NCI-H2196 treated with DMSO at 0.1 percent for 48 hours (cell line): ENCODE measurements around the gene PLAAT1.

Experiments used
- DNase-seq: peaks from one replicate; lab custom pipeline; 2025; ENCODE audit not compliant: unreplicated experiment; lab: John Stamatoyannopoulos, UW

The PLAAT1 gene

GRCh38 chr3:193250492-193250891, 9.5 kb downstream of the PLAAT1 start:
- DNase-seq = no peak

GRCh38 chr3:193253986-193254660, 13.1 kb downstream of the PLAAT1 start:
- no peak for DNase-seq

- DNase-seq = no peak
Observed at GRCh38 chr3:193261970-193262369, 20.9 kb downstream of the PLAAT1 start.

GRCh38 chr3:193262707-193263106, 21.7 kb downstream of the PLAAT1 start:
- DNase-seq = no peak

GRCh38 chr3:193269343-193270028, 28.5 kb downstream of the PLAAT1 start:
- DNase-seq = no peak

- peak; percentile 15 for DNase-seq
Observed at GRCh38 chr3:193270451-193270850, 29.4 kb downstream of the PLAAT1 start.

- DNase-seq = peak; percentile 81
Observed at GRCh38 chr3:193271101-193271840, 30.2 kb downstream of the PLAAT1 start.

- no peak for DNase-seq
Observed at GRCh38 chr3:193292386-193292785, 51.4 kb downstream of the PLAAT1 start.

- DNase-seq = no peak
Observed at GRCh38 chr3:193295985-193296384, 55.0 kb downstream of the PLAAT1 start.

- no peak for DNase-seq
Observed at GRCh38 chr3:193297421-193297820, 56.4 kb downstream of the PLAAT1 start.

GRCh38 chr3:193301433-193301832, 60.4 kb downstream of the PLAAT1 start:
- DNase-seq = no peak

- DNase-seq = no peak
Observed at GRCh38 chr3:193305356-193305755, 64.3 kb downstream of the PLAAT1 start.

GRCh38 chr3:193310914-193311723, 70.1 kb downstream of the PLAAT1 start:
- DNase-seq = no peak

GRCh38 chr3:193313061-193313958, 72.3 kb downstream of the PLAAT1 start:
- no peak for DNase-seq

- no peak for DNase-seq
Observed at GRCh38 chr3:193314161-193314560, 73.1 kb downstream of the PLAAT1 start.

GRCh38 chr3:193317682-193318300, 76.8 kb downstream of the PLAAT1 start:
- no peak for DNase-seq
